ENCODE measurements around the gene CRACR2B.

- TF ChIP-seq CTCF (IDR thresholded peaks at IDR 0.05) (no peak), POLR2AphosphoS5 (IDR thresholded peaks at IDR 0.05) (no peak)
These were observed 35.8 kb upstream of the CRACR2B start for GRCh38 chr11:791658-792534.

Data from prostate gland (tissue), 2 donors.